ENCODE measurements around the gene RUSC2.
"Not testable (repeated sequence)": the region's sequence is repeated elsewhere in the genome, so short reads cannot be mapped to it uniquely, and the experiment has no call there.

GRCh38 chr9:35534921-35535320, 45.0 kb downstream of the RUSC2 start:
- not testable (repeated sequence) for TF ChIP-seq SMC3 (conservative IDR thresholded peaks at IDR 0.05; ENCODE audit: poor library complexity); RAD21 (conservative IDR thresholded peaks at IDR 0.05); EZH2 (IDR thresholded peaks at IDR 0.05; ENCODE audit: borderline replicate concordance, insufficient read depth, low read length, poor library complexity, severe bottlenecking)
- TF ChIP-seq, protein P1, sequence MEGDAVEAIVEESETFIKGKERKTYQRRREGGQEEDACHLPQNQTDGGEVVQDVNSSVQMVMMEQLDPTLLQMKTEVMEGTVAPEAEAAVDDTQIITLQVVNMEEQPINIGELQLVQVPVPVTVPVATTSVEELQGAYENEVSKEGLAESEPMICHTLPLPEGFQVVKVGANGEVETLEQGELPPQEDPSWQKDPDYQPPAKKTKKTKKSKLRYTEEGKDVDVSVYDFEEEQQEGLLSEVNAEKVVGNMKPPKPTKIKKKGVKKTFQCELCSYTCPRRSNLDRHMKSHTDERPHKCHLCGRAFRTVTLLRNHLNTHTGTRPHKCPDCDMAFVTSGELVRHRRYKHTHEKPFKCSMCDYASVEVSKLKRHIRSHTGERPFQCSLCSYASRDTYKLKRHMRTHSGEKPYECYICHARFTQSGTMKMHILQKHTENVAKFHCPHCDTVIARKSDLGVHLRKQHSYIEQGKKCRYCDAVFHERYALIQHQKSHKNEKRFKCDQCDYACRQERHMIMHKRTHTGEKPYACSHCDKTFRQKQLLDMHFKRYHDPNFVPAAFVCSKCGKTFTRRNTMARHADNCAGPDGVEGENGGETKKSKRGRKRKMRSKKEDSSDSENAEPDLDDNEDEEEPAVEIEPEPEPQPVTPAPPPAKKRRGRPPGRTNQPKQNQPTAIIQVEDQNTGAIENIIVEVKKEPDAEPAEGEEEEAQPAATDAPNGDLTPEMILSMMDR (IDR thresholded peaks at IDR 0.05; ENCODE audit: poor library complexity, severe bottlenecking) = not testable (repeated sequence)

Data from neural cell (in vitro differentiated cells).